Keratinocyte (primary cell): Measurements from ENCODE around the gene DNAH8. TPM values are rescaled to one million over a fixed set of nuclear protein-coding genes. Genes with fewer than 3 reads are reported as not detected.

Experiments used
- DNase-seq: peaks from one replicate; pipeline ENCODE4 v3.0.0-alpha.2; 2011; ENCODE audit warnings: low read depth, missing footprints, low spot score
- FAIRE-seq: peaks from 2 replicates; lab custom pipeline; 2011; peaks lifted over from hg19 to GRCh38; lab: Jason Lieb, UNC
- H2AFZ ChIP-seq: 2 replicates; pipeline ENCODE4 v1.6.0; 2012; ENCODE audit warnings: low read length, control low read depth, inconsistent platforms; ENCODE audit not compliant: control insufficient read depth
- H3K27ac ChIP-seq: 2 replicates; pipeline ENCODE4 v1.5.1; 2011; ENCODE audit warnings: low read length; ENCODE audit not compliant: control insufficient read depth, insufficient read depth
- H3K27me3 ChIP-seq: 3 replicates; pipeline ENCODE4 v1.6.0; 2011; ENCODE audit warnings: low read length; ENCODE audit not compliant: control insufficient read depth, insufficient read depth; ENCODE audit errors: extremely low read depth
- H3K36me3 ChIP-seq, 2 experiments: 2 replicates in 1 of 2; 3 replicates in 1 of 2; pipeline ENCODE4 v1.5.1; 2011; ENCODE audit warnings: low read length in 2 of 2, mild to moderate bottlenecking in 1 of 2; ENCODE audit not compliant: control insufficient read depth in 2 of 2, insufficient read depth in 2 of 2; ENCODE audit errors: extremely low read depth in 1 of 2
- H3K4me1 ChIP-seq: 3 replicates; pipeline ENCODE4 v1.5.1; 2011; ENCODE audit warnings: low read length; ENCODE audit not compliant: control insufficient read depth, insufficient read depth; ENCODE audit errors: extremely low read depth
- H3K4me2 ChIP-seq: 3 replicates; pipeline ENCODE4 v1.6.0; 2011; ENCODE audit warnings: low read depth, low read length; ENCODE audit not compliant: control insufficient read depth, insufficient read depth; ENCODE audit errors: extremely low read depth
- H3K4me3 ChIP-seq, 3 experiments: fragments of 200-600 bp in 1 of 3; sonication (generic) in 1 of 3; 2 replicates in 2 of 3; 3 replicates in 1 of 3; pipeline ENCODE4 v1.5.1; 2011 to 2016; ENCODE audit warnings: low read length in 3 of 3, mild to moderate bottlenecking in 3 of 3, control low read depth in 2 of 3, inconsistent platforms in 1 of 3, low read depth in 1 of 3, mixed read lengths in 1 of 3, mixed run types in 1 of 3, moderate library complexity in 1 of 3; ENCODE audit not compliant: control insufficient read depth in 2 of 3, insufficient read depth in 2 of 3; ENCODE audit errors: extremely low read depth in 1 of 3
- H3K79me2 ChIP-seq: 2 replicates; pipeline ENCODE4 v1.6.0; 2012; ENCODE audit warnings: low read length; ENCODE audit not compliant: control insufficient read depth, insufficient read depth
- H3K9ac ChIP-seq: 3 replicates; pipeline ENCODE4 v1.6.0; 2011; ENCODE audit warnings: low read length; ENCODE audit not compliant: control insufficient read depth, insufficient read depth; ENCODE audit errors: extremely low read depth
- H3K9me1 ChIP-seq: 3 replicates; pipeline ENCODE4 v1.6.0; 2011; ENCODE audit warnings: low read length; ENCODE audit not compliant: control insufficient read depth, insufficient read depth; ENCODE audit errors: extremely low read depth
- H3K9me3 ChIP-seq: 2 replicates; pipeline ENCODE4 v1.5.1; 2012; ENCODE audit warnings: low read depth, low read length; ENCODE audit not compliant: control insufficient read depth
- H4K20me1 ChIP-seq: 3 replicates; pipeline ENCODE4 v1.6.0; 2011; ENCODE audit warnings: low read length; ENCODE audit not compliant: control insufficient read depth, insufficient read depth; ENCODE audit errors: extremely low read depth
- CTCF ChIP-seq, 3 experiments: IDR thresholded peaks in 1 of 3; conservative IDR thresholded peaks in 1 of 3; optimal IDR thresholded peaks in 1 of 3; 2 replicates in 2 of 3; 3 replicates in 1 of 3; pipeline versions ENCODE3 to v1.5.1; 2011; ENCODE audit warnings: low read length in 3 of 3, mild to moderate bottlenecking in 3 of 3, moderate library complexity in 2 of 3, control low read depth in 1 of 3, inconsistent platforms in 1 of 3; ENCODE audit not compliant: insufficient read depth in 2 of 3; ENCODE audit errors: extremely low read depth in 1 of 3
- EZH2 ChIP-seq: IDR thresholded peaks from one replicate; pipeline ENCODE4 v1.6.1; 2012; ENCODE audit warnings: inconsistent platforms, mild to moderate bottlenecking, low read length, moderate library complexity
- dilution Hi-C: fragments of 300-500 bp; cut with MboI; formaldehyde crosslinking; loops from one replicate; pipeline ENCODE4 v1.7.0; 2020; ENCODE audit warnings: low sequenced_read_pairs; ENCODE audit not compliant: extremely low pct_ligation_motif_present
- polyA plus RNA-seq, 5 experiments: library from polyadenylated mRNA; depleted of rRNA in 3 of 5; stranded (reverse) in 3 of 5; stranded (forward) in 1 of 5; unstranded in 1 of 5; fragments of >200 nt; gene quantifications; 1 replicate in 1 of 5; 2 replicates in 3 of 5; 3 replicates in 1 of 5; pipeline versions ENCODE4 v1.2.1 to v1.2.3, GENCODE V29; 2011 to 2012; ENCODE audit warnings: missing spikeins in 2 of 5, low read depth in 1 of 5, low replicate concordance in 1 of 5

DNAH8 gene
- polyA plus RNA-seq, 1 donor (not counting 4 experiments of a cell fraction or from before 2014, with no cell fraction given) = 0.01 TPM

- no peak overlapping the region for H3K4me3 ChIP-seq
- H3K27me3 ChIP-seq = no peaks in the 10 kb centered on the region
- no peaks in the 10 kb centered on the region for H3K9me3 ChIP-seq
- H2AFZ ChIP-seq = no peak overlapping the region
- H3K9ac ChIP-seq = no peak overlapping the region
- no peak overlapping the region for H3K4me2 ChIP-seq
- no peak for FAIRE-seq
- H3K4me1 ChIP-seq = no peaks in the 10 kb centered on the region
- no peaks in the 10 kb centered on the region for H3K79me2 ChIP-seq
- H3K9me1 ChIP-seq = no peaks in the 10 kb centered on the region
- dilution Hi-C loops = no loop called here
- no peak overlapping the region for H3K27ac ChIP-seq
- no peak for TF ChIP-seq CTCF (optimal IDR thresholded peaks at IDR 0.05 in 1 of 3, IDR thresholded peaks at IDR 0.05 in 1 of 3, conservative IDR thresholded peaks at IDR 0.05 in 1 of 3; ENCODE audit: extremely low read depth in 1 of 3, insufficient read depth in 2 of 3, low read length in 3 of 3)
- TF ChIP-seq EZH2 = no peak
- no peak for DNase-seq
- no peaks in the 10 kb centered on the region for H4K20me1 ChIP-seq
- no peaks in the 10 kb centered on the region for H3K36me3 ChIP-seq
These were observed 360.9 kb downstream of the DNAH8 start for GRCh38 chr6:39075807-39076622.

- Histone ChIP-seq H3K4me2 (no peak overlapping the region), H3K4me1 (no peaks in the 10 kb centered on the region), H4K20me1 (no peaks in the 10 kb centered on the region), H3K27me3 (no peaks in the 10 kb centered on the region), H3K79me2 (no peaks in the 10 kb centered on the region), H3K9me3 (no peaks in the 10 kb centered on the region), H3K9ac (no peak overlapping the region), H3K27ac (no peak overlapping the region), H3K36me3 (no peaks in the 10 kb centered on the region), H3K9me1 (no peaks in the 10 kb centered on the region), H2AFZ (no peak overlapping the region), H3K4me3 (no peak overlapping the region)
- FAIRE-seq (no peak), DNase-seq (no peak)
- TF ChIP-seq CTCF (optimal IDR thresholded peaks at IDR 0.05 in 1 of 3, IDR thresholded peaks at IDR 0.05 in 1 of 3, conservative IDR thresholded peaks at IDR 0.05 in 1 of 3; ENCODE audit: extremely low read depth in 1 of 3, insufficient read depth in 2 of 3, low read length in 3 of 3) (no peak), EZH2 (no peak)
- dilution Hi-C loops = no loop called here
These were observed 361.8 kb downstream of the DNAH8 start for GRCh38 chr6:39076623-39077535.
